ENCODE measurements around the gene ATG13.

DNA sequence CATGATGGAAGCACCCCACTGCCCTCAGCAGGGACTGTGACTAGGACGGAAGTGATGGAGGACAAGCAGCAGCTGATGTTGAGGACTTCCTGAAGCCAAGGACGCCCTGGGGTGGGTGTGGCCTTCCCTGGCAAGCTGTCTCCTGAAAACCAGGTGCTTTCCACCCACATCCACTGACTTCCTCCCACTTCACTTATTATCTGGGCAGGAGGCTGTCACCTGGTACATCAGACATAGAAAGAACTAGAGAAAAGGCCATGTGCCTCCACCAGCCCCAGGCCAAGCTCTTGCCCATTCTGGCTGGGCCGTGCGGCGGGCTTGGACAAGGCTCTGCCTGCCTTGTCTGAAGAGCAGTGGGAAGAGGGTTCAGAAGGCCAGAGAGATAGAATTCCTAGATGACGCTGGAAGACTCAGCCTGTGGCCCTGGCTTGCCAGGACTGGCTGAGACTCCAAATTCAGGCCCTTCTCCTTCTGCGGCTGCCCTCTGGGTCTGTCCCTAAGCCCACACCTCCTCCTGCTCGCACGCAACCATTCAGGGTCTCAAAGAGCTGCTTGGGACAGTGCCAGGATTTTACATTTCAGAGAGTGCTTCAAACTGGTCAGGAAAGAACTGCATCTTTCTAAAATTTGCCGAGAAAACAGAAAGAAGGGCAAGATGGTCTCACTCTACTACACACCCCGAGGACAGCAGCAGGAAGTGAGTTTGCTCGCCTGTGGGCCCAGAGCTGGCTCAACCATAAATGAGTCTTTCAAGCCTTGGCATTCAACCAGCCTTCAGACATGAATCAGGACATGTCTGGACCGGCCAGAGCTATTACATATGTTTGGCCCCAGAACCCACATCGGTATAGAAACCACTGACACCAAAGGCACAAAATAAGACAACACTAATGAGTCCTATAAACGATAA is 69.8 kb downstream of the ATG13 start:
- TF ChIP-seq, protein P1, sequence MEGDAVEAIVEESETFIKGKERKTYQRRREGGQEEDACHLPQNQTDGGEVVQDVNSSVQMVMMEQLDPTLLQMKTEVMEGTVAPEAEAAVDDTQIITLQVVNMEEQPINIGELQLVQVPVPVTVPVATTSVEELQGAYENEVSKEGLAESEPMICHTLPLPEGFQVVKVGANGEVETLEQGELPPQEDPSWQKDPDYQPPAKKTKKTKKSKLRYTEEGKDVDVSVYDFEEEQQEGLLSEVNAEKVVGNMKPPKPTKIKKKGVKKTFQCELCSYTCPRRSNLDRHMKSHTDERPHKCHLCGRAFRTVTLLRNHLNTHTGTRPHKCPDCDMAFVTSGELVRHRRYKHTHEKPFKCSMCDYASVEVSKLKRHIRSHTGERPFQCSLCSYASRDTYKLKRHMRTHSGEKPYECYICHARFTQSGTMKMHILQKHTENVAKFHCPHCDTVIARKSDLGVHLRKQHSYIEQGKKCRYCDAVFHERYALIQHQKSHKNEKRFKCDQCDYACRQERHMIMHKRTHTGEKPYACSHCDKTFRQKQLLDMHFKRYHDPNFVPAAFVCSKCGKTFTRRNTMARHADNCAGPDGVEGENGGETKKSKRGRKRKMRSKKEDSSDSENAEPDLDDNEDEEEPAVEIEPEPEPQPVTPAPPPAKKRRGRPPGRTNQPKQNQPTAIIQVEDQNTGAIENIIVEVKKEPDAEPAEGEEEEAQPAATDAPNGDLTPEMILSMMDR (IDR thresholded peaks at IDR 0.05), result no peak
- no peak for TF ChIP-seq POLR2A (IDR thresholded peaks at IDR 0.05)
